ENCODE data around the gene GLIS1. TPM values are rescaled to one million over a fixed set of nuclear protein-coding genes. Genes with fewer than 3 reads are reported as not detected.

The GLIS1 gene
- total and polyA plus RNA-seq, 12 donors = 0.06 to 0.10 (median 0.09) TPM; not detected in 7

GRCh38 chr1:53683986-53684740 is 54.8 kb downstream of the GLIS1 start:
- DNase-seq = no peak
- Histone ChIP-seq H3K4me3 (no peak overlapping the region), H3K27ac (no peak overlapping the region), H3K36me3 (no peaks in the 10 kb centered on the region), H3K4me1 (peaks cover 2 to 21% (median 6%) of the 10 kb centered on the region in 9 donors), H3K9me3 (no peaks in the 10 kb centered on the region), H3K27me3 (peaks cover 0 to 86% (median 73%) of the 10 kb centered on the region in 7 donors)
- 72 to 75% methylated on average over 3 of the region's 3 CpGs for WGBS, 2 donors
- no peak for ATAC-seq
- TF ChIP-seq, protein P1, sequence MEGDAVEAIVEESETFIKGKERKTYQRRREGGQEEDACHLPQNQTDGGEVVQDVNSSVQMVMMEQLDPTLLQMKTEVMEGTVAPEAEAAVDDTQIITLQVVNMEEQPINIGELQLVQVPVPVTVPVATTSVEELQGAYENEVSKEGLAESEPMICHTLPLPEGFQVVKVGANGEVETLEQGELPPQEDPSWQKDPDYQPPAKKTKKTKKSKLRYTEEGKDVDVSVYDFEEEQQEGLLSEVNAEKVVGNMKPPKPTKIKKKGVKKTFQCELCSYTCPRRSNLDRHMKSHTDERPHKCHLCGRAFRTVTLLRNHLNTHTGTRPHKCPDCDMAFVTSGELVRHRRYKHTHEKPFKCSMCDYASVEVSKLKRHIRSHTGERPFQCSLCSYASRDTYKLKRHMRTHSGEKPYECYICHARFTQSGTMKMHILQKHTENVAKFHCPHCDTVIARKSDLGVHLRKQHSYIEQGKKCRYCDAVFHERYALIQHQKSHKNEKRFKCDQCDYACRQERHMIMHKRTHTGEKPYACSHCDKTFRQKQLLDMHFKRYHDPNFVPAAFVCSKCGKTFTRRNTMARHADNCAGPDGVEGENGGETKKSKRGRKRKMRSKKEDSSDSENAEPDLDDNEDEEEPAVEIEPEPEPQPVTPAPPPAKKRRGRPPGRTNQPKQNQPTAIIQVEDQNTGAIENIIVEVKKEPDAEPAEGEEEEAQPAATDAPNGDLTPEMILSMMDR (IDR thresholded peaks at IDR 0.05) = no peak
- intact Hi-C loops (cut with DNase I) = loop anchor here in 7 of 10 donors (5.0 to 10.0 kb wide), 2 partner anchors 197 to 199 kb away; no protein-coding TSS in a partner anchor

GRCh38 chr1:53682881-53683280 is 56.1 kb downstream of the GLIS1 start:
- H3K36me3 ChIP-seq = no peaks in the 10 kb centered on the region
- no peak overlapping the region for H3K4me3 ChIP-seq
- WGBS, 2 donors = 87 to 91% methylated on average over 6 of the region's 6 CpGs
- no peak for DNase-seq
- no peak for ATAC-seq
- H3K27ac ChIP-seq = no peak overlapping the region
- H3K9me3 ChIP-seq = no peaks in the 10 kb centered on the region
- intact Hi-C loops (cut with DNase I) = loop anchor here in 7 of 10 donors (5.0 to 10.0 kb wide), 2 partner anchors 196 to 198 kb away; no protein-coding TSS in a partner anchor
- H3K4me1 ChIP-seq = peaks cover 2 to 21% (median 6%) of the 10 kb centered on the region in 9 donors
- TF ChIP-seq, protein P1 (IDR thresholded peaks at IDR 0.05) = no peak
- H3K27me3 ChIP-seq = peaks cover 0 to 75% (median 60%) of the 10 kb centered on the region in 7 donors

DNA sequence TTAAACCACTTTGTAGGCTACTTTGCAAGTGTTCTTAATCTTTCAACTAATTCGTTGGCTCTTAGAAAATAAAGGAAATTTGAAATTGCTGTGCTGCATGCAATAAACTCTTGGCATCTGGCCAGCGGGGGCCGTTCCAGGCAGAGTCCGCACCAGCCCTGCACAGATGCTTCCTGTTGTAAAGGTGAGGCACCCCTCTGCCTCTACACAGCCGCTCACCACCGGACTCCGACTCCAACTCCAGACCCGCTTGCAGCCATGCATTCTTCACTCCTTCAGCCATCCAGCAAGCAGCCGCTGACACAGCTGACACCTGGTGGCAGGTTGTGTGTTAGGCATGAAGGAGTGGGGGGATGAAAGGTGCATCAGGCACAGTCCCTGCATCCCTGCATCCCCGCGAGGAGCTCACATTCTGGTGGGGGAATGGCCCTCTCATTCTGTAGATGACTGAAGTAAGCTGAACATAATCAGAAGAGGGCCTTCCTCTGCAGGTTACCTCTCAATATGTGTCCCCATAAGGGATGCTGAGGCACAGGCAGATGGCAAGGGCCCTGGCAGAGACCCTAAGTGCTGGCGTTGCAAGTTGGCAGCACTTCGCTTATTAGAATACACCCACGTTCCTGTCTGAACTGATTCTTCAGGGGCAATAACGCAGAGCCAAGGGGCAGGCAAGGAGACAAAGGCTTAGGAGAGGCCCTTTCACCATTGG is 56.8 kb downstream of the GLIS1 start:
- TF ChIP-seq, protein P1 (IDR thresholded peaks at IDR 0.05) = peak in 7 of 9 donors; percentile 25 to 51 (median 38)
- peak; percentile 14 to 33 for DNase-seq
- peak in 5 of 8 donors; percentile 5 to 35 (median 24) for ATAC-seq
- no peaks in the 10 kb centered on the region for H3K36me3 ChIP-seq
- H3K4me1 ChIP-seq = peaks cover 2 to 21% (median 6%) of the 10 kb centered on the region in 9 donors
- H3K27me3 ChIP-seq = peaks cover 0 to 67% (median 53%) of the 10 kb centered on the region in 7 donors
- H3K27ac ChIP-seq = no peak overlapping the region
- intact Hi-C loops (cut with DNase I) = loop anchor here in 7 of 10 donors (5.0 to 10.0 kb wide), 2 partner anchors 195 to 197 kb away; no protein-coding TSS in a partner anchor
- H3K4me3 ChIP-seq = no peak overlapping the region
- WGBS, 2 donors = 23 to 26% methylated on average over 15 of the region's 15 CpGs
- no peaks in the 10 kb centered on the region for H3K9me3 ChIP-seq

- no peak for DNase-seq
- intact Hi-C loops (cut with DNase I) = loop anchor here in 7 of 10 donors (5.0 to 10.0 kb wide), 2 partner anchors 194 to 197 kb away; no protein-coding TSS in a partner anchor
Measured at GRCh38 chr1:53681351-53681976, 57.5 kb downstream of the GLIS1 start.

More at GRCh38 chr1:53681351-53681976, 57.5 kb downstream of the GLIS1 start:
- no peak overlapping the region for H3K27ac ChIP-seq
- WGBS, 2 donors = 55 to 60% methylated on average over 6 of the region's 6 CpGs
- no peak overlapping the region for H3K4me3 ChIP-seq
- no peak for ATAC-seq
- peaks cover 0 to 63% (median 46%) of the 10 kb centered on the region in 7 donors for H3K27me3 ChIP-seq
- no peaks in the 10 kb centered on the region for H3K9me3 ChIP-seq
- peaks cover 2 to 21% (median 6%) of the 10 kb centered on the region in 9 donors for H3K4me1 ChIP-seq
- no peaks in the 10 kb centered on the region for H3K36me3 ChIP-seq
- TF ChIP-seq, protein P1 (IDR thresholded peaks at IDR 0.05) = no peak
